Panc1 (cell line): ENCODE results near the gene OR4X1. TPM values are rescaled to one million over a fixed set of nuclear protein-coding genes. Genes with fewer than 3 reads are reported as not detected.
"Not testable (repeated sequence)": the region's sequence is repeated elsewhere in the genome, so short reads cannot be mapped to it uniquely, and the experiment has no call there.

Source experiments
- ATAC-seq: fragments of 200-7000 bp; cut with Tn5 transposase; 2 replicates; pipeline ENCODE4 v1.9.1; 2020; ENCODE audit warnings: mild to moderate bottlenecking, moderate library complexity
- BruUV-seq: library from RNA; stranded (reverse); fragments of 400-500 nt; replicated peaks from 2 replicates; lab custom pipeline; 2021; lab: Mats Ljungman, UMichigan
- CTCF ChIA-PET: fragments of 300-600 bp; sonication (Branson Sonifier 250); formaldehyde crosslinking; loops from one replicate; lab custom pipeline; 2022; ENCODE audit warnings: antibody characterized with exemption; lab: Charles Lee
- POLR2A ChIA-PET: fragments of 300-600 bp; sonication (Branson Sonifier 250); formaldehyde crosslinking; loops from one replicate; lab custom pipeline; 2022; ENCODE audit warnings: antibody characterized with exemption; lab: Charles Lee
- DNase-seq: peaks from one replicate; pipeline ENCODE4 v3.0.0-alpha.2; 2010; ENCODE audit warnings: low read depth, low spot score
- H3K27ac ChIP-seq: 2 replicates; pipeline ENCODE4 v1.5.1; 2011; ENCODE audit warnings: mild to moderate bottlenecking, low read length, inconsistent platforms
- H3K27me3 ChIP-seq: fragments of 200-500 bp; sonication (Bioruptor generic); 2 replicates; pipeline ENCODE4 v1.6.0; 2014; ENCODE audit warnings: low read length, inconsistent platforms; ENCODE audit not compliant: control insufficient read depth, insufficient read depth
- H3K36me3 ChIP-seq: fragments of 200-500 bp; sonication (Bioruptor generic); 2 replicates; pipeline ENCODE4 v1.5.1; 2014; ENCODE audit warnings: inconsistent platforms, mild to moderate bottlenecking, low read length, moderate library complexity; ENCODE audit not compliant: control insufficient read depth, insufficient read depth
- H3K4me1 ChIP-seq: 2 replicates; pipeline ENCODE4 v1.5.1; 2011; ENCODE audit warnings: inconsistent platforms, mild to moderate bottlenecking, low read length, moderate library complexity; ENCODE audit not compliant: control insufficient read depth, insufficient read depth
- H3K4me3 ChIP-seq, 2 experiments: 2 replicates each; pipeline ENCODE4 v1.5.1; 2011 to 2012; ENCODE audit warnings: low read depth in 2 of 2, low read length in 2 of 2, mild to moderate bottlenecking in 2 of 2, inconsistent platforms in 1 of 2, moderate library complexity in 1 of 2
- H3K9me3 ChIP-seq: fragments of 200-500 bp; sonication (Bioruptor generic); 2 replicates; pipeline ENCODE4 v1.5.1; 2014; ENCODE audit warnings: low read depth, mild to moderate bottlenecking, inconsistent platforms, low read length, moderate library complexity; ENCODE audit not compliant: control insufficient read depth, insufficient read depth
- CTCF ChIP-seq: fragments of 450-650 bp; IDR thresholded peaks from 2 replicates; pipeline ENCODE4 v1.5.1; 2017; ENCODE audit warnings: mild to moderate bottlenecking
- POLR2AphosphoS5 ChIP-seq: IDR thresholded peaks from 2 replicates; pipeline ENCODE4 v1.6.1; 2012; ENCODE audit warnings: mild to moderate bottlenecking, low read depth, low read length, moderate library complexity
- REST ChIP-seq, 2 experiments: IDR thresholded peaks; 2 replicates each; pipeline ENCODE4 v1.6.1; 2011 to 2012; ENCODE audit warnings: low read depth in 2 of 2, control low read depth in 1 of 2, low read length in 1 of 2, mild to moderate bottlenecking in 1 of 2, moderate library complexity in 1 of 2; ENCODE audit not compliant: insufficient read depth in 1 of 2
- SIN3A ChIP-seq: IDR thresholded peaks from 2 replicates; pipeline ENCODE4 v1.6.1; 2012; ENCODE audit warnings: low read depth, mild to moderate bottlenecking, low read length, moderate library complexity, borderline replicate concordance; ENCODE audit not compliant: insufficient read depth
- TCF7L2 ChIP-seq: IDR thresholded peaks from 2 replicates; pipeline ENCODE4 v1.6.1; 2011; ENCODE audit warnings: mild to moderate bottlenecking, low read depth, low read length, inconsistent platforms
- in situ Hi-C: cut with HindIII; loops from 2 replicates; pipeline ENCODE4 v1.10.0; 2016; ENCODE audit warnings: low sequenced_read_pairs, low pct_unique_long_range_greater_than_20kb
- intact Hi-C: fragments of 100-400 bp; cut with micrococcal nuclease; formaldehyde crosslinking; loops from one replicate; pipeline ENCODE4 v1.10.0; 2022; ENCODE audit not compliant: unreplicated experiment
- total RNA-seq: library from RNA; stranded (reverse); gene quantifications from one replicate; pipeline ENCODE4 v1.2.1, GENCODE V29; 2021; ENCODE audit not compliant: unreplicated experiment

OR4X1 gene
- total RNA-seq, 1 experiment from 2014 or later: not detected

- peak; percentile 90 for TF ChIP-seq CTCF
- TF ChIP-seq TCF7L2: no peak
- no peak for TF ChIP-seq POLR2AphosphoS5
- no peak for TF ChIP-seq REST (IDR thresholded peaks at IDR 0.05; ENCODE audit: insufficient read depth in 1 of 2, low read depth in 2 of 2, low read length in 1 of 2)
- no peak for TF ChIP-seq SIN3A
- H3K9me3 ChIP-seq: no peaks in the 10 kb centered on the region
- no peak overlapping the region for H3K27ac ChIP-seq
- H3K4me1 ChIP-seq: no peaks in the 10 kb centered on the region
- no TSS peak for BruUV-seq
- H3K36me3 ChIP-seq: no peaks in the 10 kb centered on the region
- ChIA-PET CTCF (no interaction called here), POLR2A (no interaction called here)
- peak; percentile 69 for DNase-seq
- ATAC-seq: peak; percentile 84
- in situ Hi-C loops: no loop called here
- intact Hi-C loops: loop anchor here (10.0 kb wide), 1 partner anchor 133 kb away; no protein-coding TSS in a partner anchor
- no peak overlapping the region for H3K4me3 ChIP-seq
- H3K27me3 ChIP-seq: no peaks in the 10 kb centered on the region
Observed at GRCh38 chr11:48307760-48308386, 44.2 kb downstream of the OR4X1 start.

GRCh38 chr11:48313590-48313989, 49.9 kb downstream of the OR4X1 start:
- intact Hi-C loops, in situ Hi-C loops, H3K36me3 ChIP-seq, CTCF ChIA-PET, ATAC-seq, H3K27me3 ChIP-seq, BruUV-seq, H3K9me3 ChIP-seq, POLR2A ChIA-PET, DNase-seq, H3K4me3 ChIP-seq, H3K4me1 ChIP-seq, H3K27ac ChIP-seq: not testable (repeated sequence)

Other genes starting within 250 kb of the OR4X1 start
- not detected for gene OR4B1, start 47.1 kb upstream of the OR4X1 start, total RNA-seq
- not detected for gene OR4X2, start 18.8 kb upstream of the OR4X1 start, total RNA-seq
- not detected for gene OR4S1, start 42.4 kb downstream of the OR4X1 start, total RNA-seq
- not detected for gene OR4C3, start 61.1 kb downstream of the OR4X1 start, total RNA-seq
- gene OR4C5, start 102.6 kb downstream of the OR4X1 start, total RNA-seq: not detected
- gene OR4A47, start 224.9 kb downstream of the OR4X1 start, total RNA-seq: not detected